Transverse colon (tissue), 4 donors: ENCODE data around the gene SMCO2. TPM values are rescaled to one million over a fixed set of nuclear protein-coding genes. Genes with fewer than 3 reads are reported as not detected.

Source experiments
- DNase-seq: peaks from one replicate; pipeline ENCODE4 v3.0.0-alpha.2; 2019
- H3K27ac ChIP-seq, 4 donors: fragments of 200-600 bp; sonication (generic); 2 replicates each; pipeline ENCODE4 v1.5.1; 2016 to 2018; ENCODE audit warnings: inconsistent platforms in 4 of 4
- H3K27me3 ChIP-seq: fragments of 200-600 bp; sonication (generic); 2 replicates; pipeline ENCODE4 v1.5.1; 2017; ENCODE audit warnings: inconsistent platforms
- H3K36me3 ChIP-seq, 4 donors: fragments of 200-600 bp; sonication (generic); 2 replicates each; pipeline ENCODE4 v1.5.1; 2017 to 2019; ENCODE audit warnings: inconsistent platforms in 4 of 4
- H3K4me1 ChIP-seq, 4 donors: fragments of 200-600 bp; sonication (generic); 2 replicates each; pipeline ENCODE4 v1.5.1; 2017 to 2020; ENCODE audit warnings: inconsistent platforms in 4 of 4
- H3K4me3 ChIP-seq, 4 donors: fragments of 200-600 bp; sonication (generic); 1 replicate in 1 of 4; 2 replicates in 3 of 4; pipeline versions ENCODE4 v1.5.1 to v1.6.1; 2017 to 2019; ENCODE audit warnings: inconsistent platforms in 4 of 4
- H3K9me3 ChIP-seq, 2 donors: fragments of 200-600 bp; sonication (generic); 2 replicates each; pipeline ENCODE4 v1.5.1; 2017 to 2019; ENCODE audit warnings: inconsistent platforms in 2 of 2
- EP300 ChIP-seq: sonication (generic); formaldehyde crosslinking; IDR thresholded peaks from one replicate; pipeline ENCODE4 v1.6.1; 2017; ENCODE audit warnings: antibody characterized with exemption, low read depth
- POLR2A ChIP-seq: fragments of 450-650 bp; IDR thresholded peaks from one replicate; pipeline ENCODE4 v1.6.1; 2016; ENCODE audit warnings: antibody characterized with exemption, mild to moderate bottlenecking, moderate library complexity
- POLR2AphosphoS5 ChIP-seq, 3 donors: sonication (generic); formaldehyde crosslinking; IDR thresholded peaks; one replicate each; pipeline ENCODE4 v1.6.1; 2016; ENCODE audit warnings: antibody characterized with exemption in 3 of 3
- WGBS, 2 donors: methylation state at CpG; one replicate each; pipeline ENCODE4 v1.1.5; 2018; ENCODE audit warnings: low coverage in 1 of 2; 5-methylcytosine and 5-hydroxymethylcytosine counted together
- in situ Hi-C, 4 donors: fragments of 200-750 bp; cut with MboI; loops; one replicate each; pipeline versions ENCODE4 v1.15.0 to v1.15.1; 2017; ENCODE audit warnings: low sequenced_read_pairs in 3 of 4, low pct_ligation_motif_present in 1 of 4, low pct_unique_long_range_greater_than_20kb in 1 of 4
- intact Hi-C: fragments of 100-400 bp; cut with DNase I; formaldehyde crosslinking; loops from one replicate; pipeline ENCODE4 v1.15.1; 2023; ENCODE audit warnings: low total_unique reads
- total RNA-seq, 4 donors: library from RNA; depleted of rRNA; stranded (reverse); fragments of >200 nt; gene quantifications; one replicate each; pipeline ENCODE4 v1.1.0, GENCODE V29; 2016
- TF ChIP-seq, protein P1 (sequence below), 5 experiments: fragments of 200-600 bp in 3 of 5; fragments of 450-650 bp in 2 of 5; sonication (generic) in 3 of 5; IDR thresholded peaks; 1 replicate in 2 of 5; 2 replicates in 3 of 5; pipeline ENCODE4 v1.5.1; 2016 to 2017; ENCODE audit warnings: antibody characterized with exemption in 5 of 5, inconsistent platforms in 3 of 5, mild to moderate bottlenecking in 2 of 5, moderate library complexity in 1 of 5

SMCO2 gene
- total RNA-seq, result not detected

DNA sequence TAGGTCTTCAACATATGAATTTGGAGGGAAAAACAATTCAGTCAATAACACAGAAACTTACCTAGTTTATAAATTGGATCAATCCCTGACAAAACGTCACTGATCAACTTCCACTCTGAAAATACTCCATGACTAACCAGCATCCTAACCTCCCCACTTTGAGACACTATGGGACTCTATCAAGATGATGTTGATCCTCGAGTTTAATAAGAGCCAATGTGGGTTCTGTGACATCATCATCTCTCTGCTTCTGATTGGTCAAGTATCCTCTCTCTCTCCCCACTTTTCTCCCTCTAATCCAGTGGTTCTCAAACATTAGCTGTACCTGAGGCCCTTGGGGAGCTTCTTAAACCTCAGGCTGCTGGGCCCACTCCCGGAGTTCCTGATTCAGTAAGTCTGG is at the start of gene SMCO2:
Gene SMCO2 (plus strand): TSS at position 301 of the 400 bp plus-strand sequence. CDS start 23,896 bp downstream, outside the sequence.
- in situ Hi-C loops, result loop anchor here in 1 of 4 donors (25.0 kb wide), 1 partner anchor 216 kb away; no protein-coding TSS in a partner anchor
- no peaks in the 10 kb centered on the region for H3K4me1 ChIP-seq
- WGBS, 2 donors, result 96 to 100% methylated on average over 3 of the region's 3 CpGs

DNA sequence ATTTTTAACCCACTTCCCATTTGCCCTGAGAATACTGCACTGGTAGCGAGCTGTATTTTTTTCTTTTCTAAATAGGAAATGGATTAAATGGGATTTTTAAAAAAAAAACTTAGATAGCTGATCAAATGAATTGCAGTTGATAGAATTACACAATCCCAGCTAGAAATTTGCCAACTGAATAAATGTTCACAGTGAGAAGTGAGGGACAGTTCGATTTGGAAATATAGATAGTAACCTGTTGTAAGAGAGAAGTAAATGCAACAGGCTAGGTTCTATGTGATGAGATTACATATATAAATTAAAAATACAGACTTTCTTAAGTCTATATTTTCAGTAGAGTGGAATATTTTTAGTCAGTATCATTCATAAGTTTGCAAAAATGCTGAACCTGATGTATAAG is 48.1 kb upstream of the SMCO2 start:
- H3K27me3 ChIP-seq, result no peaks in the 10 kb centered on the region
- 84 to 91% methylated on average over 2 of the region's 2 CpGs for WGBS, 2 donors
- in situ Hi-C loops (no loop called here), intact Hi-C loops (no loop called here)
- no peaks in the 10 kb centered on the region for H3K4me1 ChIP-seq
- H3K36me3 ChIP-seq, result no peaks in the 10 kb centered on the region
- TF ChIP-seq POLR2AphosphoS5 (IDR thresholded peaks at IDR 0.05) (no peak), POLR2A (no peak), EP300 (no peak)
- TF ChIP-seq, protein P1, sequence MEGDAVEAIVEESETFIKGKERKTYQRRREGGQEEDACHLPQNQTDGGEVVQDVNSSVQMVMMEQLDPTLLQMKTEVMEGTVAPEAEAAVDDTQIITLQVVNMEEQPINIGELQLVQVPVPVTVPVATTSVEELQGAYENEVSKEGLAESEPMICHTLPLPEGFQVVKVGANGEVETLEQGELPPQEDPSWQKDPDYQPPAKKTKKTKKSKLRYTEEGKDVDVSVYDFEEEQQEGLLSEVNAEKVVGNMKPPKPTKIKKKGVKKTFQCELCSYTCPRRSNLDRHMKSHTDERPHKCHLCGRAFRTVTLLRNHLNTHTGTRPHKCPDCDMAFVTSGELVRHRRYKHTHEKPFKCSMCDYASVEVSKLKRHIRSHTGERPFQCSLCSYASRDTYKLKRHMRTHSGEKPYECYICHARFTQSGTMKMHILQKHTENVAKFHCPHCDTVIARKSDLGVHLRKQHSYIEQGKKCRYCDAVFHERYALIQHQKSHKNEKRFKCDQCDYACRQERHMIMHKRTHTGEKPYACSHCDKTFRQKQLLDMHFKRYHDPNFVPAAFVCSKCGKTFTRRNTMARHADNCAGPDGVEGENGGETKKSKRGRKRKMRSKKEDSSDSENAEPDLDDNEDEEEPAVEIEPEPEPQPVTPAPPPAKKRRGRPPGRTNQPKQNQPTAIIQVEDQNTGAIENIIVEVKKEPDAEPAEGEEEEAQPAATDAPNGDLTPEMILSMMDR (IDR thresholded peaks at IDR 0.05), result no peak
- no peak for DNase-seq
- H3K4me3 ChIP-seq, result no peak overlapping the region
- H3K9me3 ChIP-seq, result no peaks in the 10 kb centered on the region
- no peak overlapping the region for H3K27ac ChIP-seq

More for the DNA sequence above, at the start of gene SMCO2:
- TF ChIP-seq EP300, result no peak
- TF ChIP-seq, protein P1 (IDR thresholded peaks at IDR 0.05), result no peak
- intact Hi-C loops, result loop anchor here (10.0 kb wide), 1 partner anchor 428 kb away; no protein-coding TSS in a partner anchor
- H3K27me3 ChIP-seq, result no peaks in the 10 kb centered on the region
- H3K27ac ChIP-seq, result no peak within 1 kb of the TSS
- DNase-seq, result no peak
- H3K4me3 ChIP-seq, result no peak within 1 kb of the TSS
- H3K36me3 ChIP-seq, result no peaks in the 10 kb centered on the region
- H3K9me3 ChIP-seq, result peaks cover 0 to 5% of the 10 kb centered on the region in 2 donors

DNA sequence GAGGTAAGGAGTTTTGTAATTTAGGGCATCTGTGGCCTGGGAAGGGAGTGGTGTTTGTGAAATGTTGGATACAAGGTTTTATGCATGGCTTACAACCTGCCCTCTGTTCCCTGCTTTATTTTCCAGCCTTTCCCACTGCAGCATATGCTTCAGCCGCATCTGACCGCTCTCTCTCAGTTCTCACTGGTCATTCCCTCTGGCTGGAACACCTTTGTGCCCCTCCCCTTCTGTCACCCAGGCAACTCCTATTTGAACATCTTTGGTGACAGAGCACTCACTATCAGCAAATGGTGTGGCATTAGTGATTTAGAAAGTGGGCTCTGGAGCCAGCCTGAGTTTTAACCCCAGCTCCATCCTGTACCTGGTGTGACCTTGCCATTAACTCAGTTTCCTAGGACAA is 47.5 kb upstream of the SMCO2 start:
- DNase-seq, result no peak
- Histone ChIP-seq H3K4me3 (no peak overlapping the region), H3K36me3 (no peaks in the 10 kb centered on the region), H3K27me3 (no peaks in the 10 kb centered on the region), H3K9me3 (no peaks in the 10 kb centered on the region), H3K4me1 (no peaks in the 10 kb centered on the region), H3K27ac (no peak overlapping the region)
- WGBS, 2 donors, result 98 to 100% methylated on average over 2 of the region's 2 CpGs
- intact Hi-C loops (no loop called here), in situ Hi-C loops (no loop called here)
- TF ChIP-seq EP300 (no peak), POLR2A (no peak), POLR2AphosphoS5 (IDR thresholded peaks at IDR 0.05) (no peak)
- TF ChIP-seq, protein P1 (IDR thresholded peaks at IDR 0.05), result no peak

DNA sequence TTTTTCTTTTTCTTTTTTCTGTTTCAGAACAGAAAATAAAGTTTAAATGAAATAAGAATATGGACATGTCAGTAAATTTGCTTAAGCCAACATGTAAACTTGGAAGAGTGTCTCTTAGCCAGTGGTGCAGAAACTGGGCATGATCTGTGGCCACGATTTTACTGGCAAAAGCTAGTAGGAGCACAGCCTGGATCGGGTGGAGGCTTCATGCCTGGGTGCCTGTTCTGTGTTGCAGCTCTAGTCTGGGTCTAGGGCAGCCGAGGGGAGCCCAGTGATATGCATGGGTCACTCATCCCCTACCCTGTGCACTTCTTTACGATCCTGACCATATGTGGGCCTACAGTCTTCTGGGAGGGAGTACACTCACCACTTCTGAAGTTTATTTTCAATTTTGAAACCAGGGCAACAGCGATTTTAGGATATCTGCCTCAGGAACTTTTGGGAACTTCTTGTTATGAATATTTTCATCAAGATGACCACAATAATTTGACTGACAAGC is 45.6 kb upstream of the SMCO2 start:
- Histone ChIP-seq H3K27me3 (no peaks in the 10 kb centered on the region), H3K27ac (no peak overlapping the region), H3K9me3 (no peaks in the 10 kb centered on the region), H3K4me3 (no peak overlapping the region), H3K4me1 (no peaks in the 10 kb centered on the region), H3K36me3 (no peaks in the 10 kb centered on the region)
- TF ChIP-seq POLR2A (no peak), POLR2AphosphoS5 (IDR thresholded peaks at IDR 0.05) (no peak), EP300 (no peak)
- TF ChIP-seq, protein P1 (IDR thresholded peaks at IDR 0.05), result no peak
- 56 to 100% methylated on average over 1 to 5 of the region's 5 CpGs for whole genome bisulfite sequencing, 2 donors
- DNase-seq, result no peak
- in situ Hi-C loops (no loop called here), intact Hi-C loops (no loop called here)
